ENCODE data around the gene ZNF260. TPM values are rescaled to one million over a fixed set of nuclear protein-coding genes. Genes with fewer than 3 reads are reported as not detected.

Gene ZNF260
- total and polyA plus RNA-seq, 2 of the 13 experiments (the other 11 are each of a cell fraction or from before 2014, with no cell fraction given): 2.8 to 10.5 TPM

DNA sequence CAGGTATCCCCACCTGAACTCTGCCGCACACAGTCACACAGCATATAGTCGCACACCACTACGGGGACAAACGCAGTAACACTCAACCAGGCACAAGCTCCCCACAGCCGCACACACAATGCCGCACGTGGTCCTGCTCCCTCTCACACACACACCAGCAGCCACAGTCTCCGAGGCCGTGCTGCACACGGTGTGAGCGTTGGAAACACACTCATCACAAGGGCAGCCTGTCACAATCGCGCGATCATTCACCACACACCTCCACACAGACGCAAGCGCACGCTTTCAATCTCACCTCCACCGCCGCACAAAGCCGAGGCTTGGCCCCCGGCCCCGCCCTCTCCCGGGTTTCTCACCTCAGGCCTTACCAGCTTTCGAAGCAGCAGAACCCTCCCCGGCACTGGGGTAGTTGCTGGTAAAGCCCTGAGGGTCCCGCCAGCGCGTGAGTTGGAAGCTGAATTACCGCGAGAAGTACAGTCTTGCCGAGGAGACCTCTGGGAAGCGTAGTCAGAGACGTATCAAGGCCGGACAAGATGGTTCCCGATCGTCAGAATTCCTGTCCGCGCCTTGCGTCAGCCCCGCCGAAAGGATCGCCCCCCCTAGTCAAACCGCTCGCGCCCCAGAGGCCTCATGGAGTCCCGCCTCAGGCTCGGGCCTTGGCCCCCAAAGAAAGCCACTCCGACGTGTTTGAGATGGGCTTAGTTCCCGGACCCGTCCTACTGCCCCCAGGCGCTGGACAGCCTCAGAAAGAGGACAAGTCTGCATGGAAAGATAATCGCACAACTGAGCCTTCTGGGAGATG is 38.8 kb downstream of the ZNF260 start, which contains the start of gene ZNF566 (continued):
- TF ChIP-seq TSC22D2 (CRISPR knock-in tag; IDR thresholded peaks at IDR 0.05; ENCODE audit: borderline replicate concordance) (no peak), ERF (CRISPR knock-in tag; IDR thresholded peaks at IDR 0.05) (peak; percentile 52; the same call in 1 of the 2 replicates), CTCF (CRISPR knock-in tag; IDR thresholded peaks at IDR 0.05) (peak; percentile 42), ZMYM4 (CRISPR knock-in tag; IDR thresholded peaks at IDR 0.05) (peak; percentile 77), HNRNPH1 (optimal IDR thresholded peaks at IDR 0.05; ENCODE audit: low read depth, low read length) (no peak), HCFC1 (IDR thresholded peaks at IDR 0.05; ENCODE audit: low read depth, low read length) (peak; percentile 73; the same call in 1 of the 2 replicates), TBX3 (IDR thresholded peaks at IDR 0.05; ENCODE audit: borderline replicate concordance) (0 out of 2 replicates have a peak, but pooled peaks have one; percentile 22), ZNF382 (CRISPR knock-in tag; IDR thresholded peaks at IDR 0.05; ENCODE audit: borderline replicate concordance) (no peak), ZBTB44 (CRISPR knock-in tag; IDR thresholded peaks at IDR 0.05) (no peak), ATF2 (CRISPR knock-in tag; IDR thresholded peaks at IDR 0.05) (peak; percentile 44; the same call in 1 of the 2 replicates), MIER3 (CRISPR knock-in tag; IDR thresholded peaks at IDR 0.05; ENCODE audit: borderline replicate concordance) (no peak; the same call in 1 of the 2 replicates), RARA (CRISPR knock-in tag; IDR thresholded peaks at IDR 0.05) (no peak; the same call in none of the 2 replicates), ZNF574 (CRISPR knock-in tag; IDR thresholded peaks at IDR 0.05) (peak; percentile 73), MAF1 (CRISPR knock-in tag; IDR thresholded peaks at IDR 0.05; ENCODE audit: borderline replicate concordance) (no peak), ETV6 (CRISPR knock-in tag; conservative IDR thresholded peaks at IDR 0.05) (no peak), TEAD3 (CRISPR knock-in tag; optimal IDR thresholded peaks at IDR 0.05; ENCODE audit: borderline replicate concordance) (peak; percentile 2)
- TF ChIP-seq, protein P1, sequence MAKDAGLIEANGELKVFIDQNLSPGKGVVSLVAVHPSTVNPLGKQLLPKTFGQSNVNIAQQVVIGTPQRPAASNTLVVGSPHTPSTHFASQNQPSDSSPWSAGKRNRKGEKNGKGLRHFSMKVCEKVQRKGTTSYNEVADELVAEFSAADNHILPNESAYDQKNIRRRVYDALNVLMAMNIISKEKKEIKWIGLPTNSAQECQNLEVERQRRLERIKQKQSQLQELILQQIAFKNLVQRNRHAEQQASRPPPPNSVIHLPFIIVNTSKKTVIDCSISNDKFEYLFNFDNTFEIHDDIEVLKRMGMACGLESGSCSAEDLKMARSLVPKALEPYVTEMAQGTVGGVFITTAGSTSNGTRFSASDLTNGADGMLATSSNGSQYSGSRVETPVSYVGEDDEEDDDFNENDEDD (CRISPR knock-in tag; IDR thresholded peaks at IDR 0.05; ENCODE audit: borderline replicate concordance): peak; percentile 70
- TF ChIP-seq, protein P2, sequence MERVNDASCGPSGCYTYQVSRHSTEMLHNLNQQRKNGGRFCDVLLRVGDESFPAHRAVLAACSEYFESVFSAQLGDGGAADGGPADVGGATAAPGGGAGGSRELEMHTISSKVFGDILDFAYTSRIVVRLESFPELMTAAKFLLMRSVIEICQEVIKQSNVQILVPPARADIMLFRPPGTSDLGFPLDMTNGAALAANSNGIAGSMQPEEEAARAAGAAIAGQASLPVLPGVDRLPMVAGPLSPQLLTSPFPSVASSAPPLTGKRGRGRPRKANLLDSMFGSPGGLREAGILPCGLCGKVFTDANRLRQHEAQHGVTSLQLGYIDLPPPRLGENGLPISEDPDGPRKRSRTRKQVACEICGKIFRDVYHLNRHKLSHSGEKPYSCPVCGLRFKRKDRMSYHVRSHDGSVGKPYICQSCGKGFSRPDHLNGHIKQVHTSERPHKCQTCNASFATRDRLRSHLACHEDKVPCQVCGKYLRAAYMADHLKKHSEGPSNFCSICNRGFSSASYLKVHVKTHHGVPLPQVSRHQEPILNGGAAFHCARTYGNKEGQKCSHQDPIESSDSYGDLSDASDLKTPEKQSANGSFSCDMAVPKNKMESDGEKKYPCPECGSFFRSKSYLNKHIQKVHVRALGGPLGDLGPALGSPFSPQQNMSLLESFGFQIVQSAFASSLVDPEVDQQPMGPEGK (CRISPR knock-in tag; IDR thresholded peaks at IDR 0.05): peak; percentile 84

All from HepG2 (cell line).